HG02642 (cell line): Measurements from ENCODE around the gene AKT3.
A peak's percentile ranks its signal among the peaks of the same experiment; 100 is the strongest.

ENCODE experiments used
- ATAC-seq: cut with Tn5 transposase; IDR thresholded peaks from one replicate; pipeline ENCODE4 v1.9.1; 2021; ENCODE audit warnings: mild to moderate bottlenecking; ENCODE audit not compliant: unreplicated experiment, poor library complexity

The AKT3 gene

DNA sequence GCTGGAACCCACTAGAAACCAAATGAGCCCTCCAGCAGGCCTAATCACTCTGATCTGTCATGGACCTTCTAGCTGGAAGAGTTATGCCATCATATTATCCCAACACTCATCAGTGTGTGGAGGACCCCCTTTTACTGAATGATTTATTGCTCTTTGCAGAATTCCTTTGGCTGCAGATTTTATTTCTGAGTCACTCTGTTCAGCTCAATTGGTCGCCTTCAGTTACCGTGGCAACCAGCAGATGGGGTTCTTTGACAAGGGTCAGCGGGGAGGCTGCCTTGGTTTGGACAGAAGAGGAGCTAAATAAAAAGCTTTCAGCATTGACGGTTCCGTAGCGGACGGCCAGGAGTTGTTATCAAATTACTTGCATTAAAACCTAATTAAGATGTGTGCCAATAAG is 374.1 kb downstream of the AKT3 start:
- no peak for ATAC-seq

DNA sequence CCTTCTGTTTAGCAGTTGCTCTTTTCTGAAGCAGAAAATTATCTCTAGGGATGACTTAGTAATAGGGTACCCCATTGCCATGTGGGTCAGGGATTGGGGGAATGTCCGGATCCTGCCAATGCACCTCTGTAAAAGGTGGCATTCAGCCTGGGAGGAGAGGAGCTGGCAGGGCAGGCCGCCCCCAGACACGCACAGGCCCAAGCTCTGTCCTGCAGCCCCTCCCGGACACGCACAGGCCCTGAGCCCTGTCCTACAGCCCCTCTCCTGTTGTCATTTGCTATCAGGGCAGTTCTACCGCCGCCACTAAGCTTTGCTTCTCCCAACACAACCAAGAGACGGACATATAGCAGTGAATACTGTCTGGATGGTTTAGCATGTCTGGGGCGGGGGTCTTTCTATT is 375.1 kb downstream of the AKT3 start:
- ATAC-seq: no peak

DNA sequence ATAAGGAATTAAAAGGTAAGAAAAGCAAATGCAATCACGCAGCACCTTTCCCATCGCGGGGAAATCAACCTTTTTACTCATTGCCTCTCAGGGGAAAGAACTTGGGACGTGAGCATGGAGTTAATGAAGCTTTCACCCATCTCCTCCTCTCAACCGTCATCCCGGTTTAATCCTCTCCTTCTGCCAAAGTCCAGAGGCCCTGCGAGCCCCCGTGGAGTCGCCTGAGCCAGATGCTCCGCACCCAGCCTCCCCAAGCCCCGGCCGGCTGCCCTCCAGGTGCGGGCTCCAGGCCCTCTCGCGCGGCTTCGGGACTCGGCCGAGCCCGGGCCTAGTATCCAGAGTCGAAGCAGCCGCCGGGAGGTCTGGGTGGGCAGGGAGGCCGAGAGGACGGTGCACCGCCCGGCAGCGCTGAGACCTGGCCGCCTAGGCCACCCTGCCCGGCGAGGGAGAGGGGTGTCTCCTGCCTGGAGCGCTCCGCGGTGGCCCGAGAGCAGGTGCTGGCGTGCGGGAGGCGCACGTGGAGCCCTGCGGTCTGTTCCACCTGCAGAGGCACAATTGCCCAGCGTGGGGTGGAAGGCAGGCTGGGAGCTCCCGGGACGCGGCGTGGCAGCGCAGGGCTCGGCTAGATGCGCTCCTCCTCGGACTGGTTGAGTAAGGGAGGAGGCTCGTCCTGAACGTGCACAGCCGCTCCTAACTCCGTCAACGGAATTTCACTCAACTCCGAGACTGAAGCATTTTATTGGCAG is 375.7 kb downstream of the AKT3 start:
- no peak for ATAC-seq

DNA sequence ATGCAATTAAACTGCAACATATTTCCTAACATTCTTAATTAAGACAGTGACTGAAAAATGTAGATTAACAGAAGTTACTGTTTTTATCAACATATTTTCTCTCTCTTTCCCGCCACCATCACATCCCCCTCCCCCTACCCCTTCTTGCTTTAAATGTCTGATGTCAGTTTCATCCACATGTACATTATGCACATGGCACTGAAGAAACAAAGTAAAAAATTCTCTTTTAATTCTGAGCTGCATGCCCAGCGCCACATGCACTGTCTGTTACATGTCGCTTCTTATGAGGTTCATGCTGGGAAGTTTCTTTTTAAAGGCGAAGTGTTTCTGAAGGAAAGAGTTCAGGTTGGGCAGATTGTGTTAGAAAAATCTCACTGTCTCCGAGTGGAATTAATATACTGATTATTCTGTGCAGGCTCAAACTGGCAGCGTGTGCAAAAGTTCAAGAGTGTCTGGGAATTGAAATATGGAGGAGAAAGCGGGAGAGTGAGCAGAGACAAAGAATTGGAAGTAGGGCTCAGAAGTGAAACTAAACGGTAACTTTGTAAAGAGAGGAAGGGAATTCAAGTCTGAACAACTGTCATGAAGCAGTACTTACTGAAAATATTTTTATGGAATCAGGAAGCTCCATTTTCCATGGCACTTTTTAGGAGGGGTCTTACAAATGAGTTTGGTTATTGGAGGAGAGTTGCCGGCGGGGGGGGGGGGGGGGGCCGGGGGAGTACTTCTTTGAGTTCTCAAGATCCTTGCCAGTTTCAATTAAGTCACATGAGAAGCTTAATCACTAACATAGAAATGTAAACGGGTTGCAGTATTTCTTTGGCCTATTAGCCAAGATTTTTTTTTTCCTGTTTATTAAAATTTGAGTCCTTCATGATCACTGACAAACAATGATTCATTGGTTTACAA is 376.6 kb downstream of the AKT3 start:
- no peak for ATAC-seq

DNA sequence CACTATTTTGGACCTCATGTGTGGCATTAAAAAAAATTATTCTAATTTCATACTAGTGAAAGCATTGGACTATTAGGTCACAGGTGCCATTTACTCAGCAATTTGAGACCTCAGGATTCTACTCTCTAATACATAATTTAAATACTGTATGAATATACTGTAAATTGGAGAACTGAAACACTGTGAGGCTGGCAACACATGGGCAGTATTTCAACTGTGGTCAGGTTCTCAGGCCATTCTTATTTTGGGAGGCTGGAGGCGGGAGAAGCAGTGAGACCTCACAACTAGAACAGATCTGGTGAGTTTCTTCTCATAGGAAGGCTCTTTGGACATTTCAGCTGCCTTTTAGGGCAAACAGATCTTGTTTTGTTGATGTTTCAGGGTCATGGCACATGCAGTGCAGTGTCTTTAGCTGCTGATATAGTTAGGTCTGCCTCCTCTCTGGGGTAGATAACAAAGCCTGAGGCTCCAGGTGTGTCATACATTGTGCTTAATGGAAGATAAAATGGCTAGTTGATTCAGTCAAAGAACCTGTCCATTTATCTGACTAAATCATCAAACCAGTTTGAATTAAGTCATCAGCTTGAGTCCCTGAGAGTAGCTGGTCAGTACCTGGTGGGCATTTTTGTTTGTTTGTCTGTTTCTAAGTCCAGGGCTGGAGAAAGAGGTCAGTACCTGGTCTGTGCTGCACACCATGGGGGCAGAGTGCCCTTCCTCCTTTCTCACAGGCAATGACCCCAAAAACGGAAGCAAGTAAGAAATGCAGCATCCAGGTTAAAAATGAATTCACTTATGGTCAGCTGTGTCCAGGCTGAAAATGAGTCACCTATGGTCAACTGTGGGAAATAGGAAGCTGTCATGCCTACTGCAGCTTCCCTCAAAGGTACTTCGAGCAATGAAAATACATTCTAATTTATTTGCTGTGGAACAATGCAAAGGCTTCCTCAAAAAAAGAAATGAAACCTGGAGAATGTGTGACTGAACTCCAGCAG is 378.0 kb downstream of the AKT3 start:
- ATAC-seq: peak; percentile 82

DNA sequence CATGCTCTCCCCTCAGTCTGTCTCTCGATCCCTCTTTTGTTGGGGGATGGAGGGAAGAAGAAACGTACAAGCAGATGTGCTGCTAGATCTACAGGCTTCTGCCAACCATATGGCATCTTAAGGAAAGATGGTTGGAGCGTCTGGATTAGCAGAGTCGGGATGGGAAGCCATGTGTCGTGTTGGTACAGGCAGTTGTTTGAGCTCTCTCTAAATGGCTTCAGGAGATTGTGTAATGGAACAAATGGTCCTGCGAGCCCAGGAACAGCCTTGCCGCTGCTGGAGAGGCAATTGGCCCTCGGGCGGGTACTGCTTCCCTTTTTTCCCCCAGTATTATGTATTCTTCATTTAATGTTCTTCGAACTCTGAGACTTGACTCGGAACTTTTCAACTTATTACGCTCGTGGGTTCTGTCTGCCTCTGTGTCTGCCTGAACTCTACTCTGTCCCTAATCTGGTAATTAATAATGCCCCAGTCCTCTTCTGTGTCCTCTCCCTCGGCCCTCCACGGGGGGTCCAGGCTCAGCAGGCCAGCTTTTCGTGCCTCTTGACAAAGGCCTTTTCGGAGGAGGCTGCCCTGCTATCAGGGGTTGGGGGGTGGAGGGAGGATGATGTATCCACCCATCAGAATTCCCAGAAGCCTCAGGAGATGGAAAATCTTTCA is 378.9 kb downstream of the AKT3 start:
- ATAC-seq: no peak

DNA sequence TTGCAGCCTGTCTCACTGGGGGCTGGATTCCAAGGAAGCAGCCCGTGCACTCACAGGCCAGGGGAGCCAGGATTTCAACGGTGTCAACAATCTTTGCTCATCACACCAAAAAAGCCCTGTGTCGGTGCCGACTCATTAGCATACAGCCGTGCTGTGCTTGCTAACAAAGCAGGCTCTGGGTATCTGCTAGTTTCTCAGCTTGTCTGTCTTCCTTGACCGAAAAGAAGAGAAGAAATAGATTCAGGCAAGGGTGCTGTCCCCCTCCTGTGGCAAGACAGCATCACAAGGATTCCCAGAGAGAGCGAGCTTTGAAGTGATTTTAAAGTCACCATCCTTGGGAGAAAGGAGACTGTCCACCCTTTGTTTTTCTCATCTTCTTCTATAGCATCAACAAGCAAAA is 379.5 kb downstream of the AKT3 start:
- ATAC-seq: no peak

DNA sequence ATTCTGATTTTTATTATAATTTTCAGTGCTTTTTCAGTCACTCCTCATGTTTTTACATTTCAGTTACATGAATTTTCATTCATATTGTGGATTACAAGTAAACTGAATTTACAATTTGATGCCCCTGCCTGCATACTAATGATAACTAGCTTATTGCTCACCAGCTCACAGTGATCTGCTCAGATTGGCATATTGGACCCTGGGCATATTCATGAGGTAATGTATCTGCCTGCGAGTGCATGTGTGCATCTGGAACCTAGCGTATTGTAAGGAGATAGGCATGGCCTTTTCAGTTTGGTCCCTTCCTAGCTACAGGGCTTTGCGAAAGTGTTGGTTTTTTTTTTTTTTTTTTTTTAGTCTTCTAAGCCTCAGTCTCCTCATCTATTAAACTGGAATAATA is 380.5 kb downstream of the AKT3 start:
- ATAC-seq: no peak

DNA sequence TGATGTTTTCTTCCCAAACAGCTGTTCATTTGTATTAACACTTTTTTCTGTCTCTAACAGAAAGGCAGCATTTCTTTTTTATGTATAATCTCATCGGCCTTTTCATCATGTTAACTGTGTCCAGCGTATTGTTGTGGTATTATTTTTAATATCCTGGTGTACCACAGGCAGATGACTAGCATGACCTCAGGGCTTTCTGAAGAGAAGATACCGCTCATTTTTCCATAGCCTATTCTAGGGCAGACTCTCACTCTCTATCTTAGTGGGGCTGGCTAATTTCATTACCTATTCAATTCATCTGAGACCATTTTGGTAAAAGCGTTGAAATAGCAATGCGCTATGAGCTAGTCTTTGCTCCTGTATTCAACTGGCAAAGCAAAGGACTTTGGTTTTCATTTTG is 384.3 kb downstream of the AKT3 start:
- ATAC-seq: no peak

DNA sequence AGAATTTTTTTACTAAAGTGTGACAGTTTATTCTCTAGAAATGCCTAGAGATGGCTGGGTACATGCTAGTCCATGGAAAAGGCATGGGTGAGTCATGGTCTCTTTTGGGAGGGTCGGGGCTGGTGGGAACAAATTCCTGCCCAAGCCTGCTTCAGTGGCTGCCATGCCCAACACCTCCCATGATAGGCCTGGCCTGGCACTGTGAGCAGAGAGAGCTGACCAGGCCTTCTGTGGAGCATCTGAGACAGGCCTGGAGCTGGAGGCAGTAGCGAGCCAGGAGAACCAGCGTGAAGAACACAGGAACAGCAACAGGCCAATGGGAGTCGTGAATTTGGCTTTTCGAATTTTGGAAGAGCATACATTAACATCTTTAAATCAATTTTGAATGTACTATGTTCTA is 385.0 kb downstream of the AKT3 start:
- ATAC-seq: no peak

DNA sequence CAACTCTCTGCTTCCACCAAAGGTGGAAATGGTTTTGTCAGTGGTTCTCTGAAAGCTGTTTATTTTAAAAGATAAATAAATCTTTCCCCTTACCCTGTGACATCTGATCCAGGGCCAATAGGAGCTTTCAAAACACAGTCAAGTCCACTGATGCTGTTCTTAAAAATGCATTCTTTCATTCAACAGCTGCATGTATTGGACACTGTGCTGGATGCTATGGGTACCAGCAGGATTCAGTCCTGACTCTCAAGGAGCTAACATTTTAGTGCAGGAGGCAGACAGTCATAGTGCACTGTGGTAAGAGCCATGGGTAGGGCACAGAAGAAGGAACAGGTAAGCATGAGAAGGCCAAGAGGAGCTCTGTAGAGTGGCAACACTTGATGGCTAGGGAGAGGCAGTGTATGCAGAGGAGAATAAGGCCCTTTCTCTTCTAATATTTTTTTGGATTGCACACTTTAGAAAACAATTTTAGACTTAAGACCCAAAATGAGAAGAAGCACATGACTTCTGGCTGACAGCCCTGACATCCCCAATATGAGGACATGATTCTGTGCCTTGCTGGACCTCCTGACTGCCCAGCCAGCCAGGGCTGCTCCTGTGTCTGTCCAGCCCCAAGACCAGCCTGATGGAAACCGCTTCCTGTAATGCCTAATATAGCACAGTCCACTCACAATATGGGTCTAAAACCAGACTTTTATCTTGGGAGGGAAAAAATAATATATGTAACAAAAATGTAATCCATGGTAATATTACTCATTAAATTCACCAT is 386.9 kb downstream of the AKT3 start:
- ATAC-seq: no peak

DNA sequence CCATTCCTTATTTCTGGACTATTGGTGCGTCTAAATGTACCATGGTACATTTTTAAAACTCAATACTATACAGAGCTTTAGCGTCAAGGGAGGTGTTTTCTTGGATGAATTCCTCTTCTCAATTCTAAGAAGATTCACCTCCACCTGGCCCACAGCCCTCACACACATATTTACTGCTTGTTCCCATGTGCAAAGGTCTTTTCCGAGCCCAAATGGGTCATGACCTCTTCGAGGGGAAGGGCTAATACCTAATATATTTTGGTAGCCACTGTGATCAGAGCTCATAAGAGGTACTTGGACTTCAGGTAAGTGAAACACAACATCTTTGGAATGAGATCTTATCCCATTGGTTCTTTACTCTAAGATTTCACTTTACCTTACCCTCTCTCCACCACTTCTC is 388.3 kb downstream of the AKT3 start:
- ATAC-seq: no peak

DNA sequence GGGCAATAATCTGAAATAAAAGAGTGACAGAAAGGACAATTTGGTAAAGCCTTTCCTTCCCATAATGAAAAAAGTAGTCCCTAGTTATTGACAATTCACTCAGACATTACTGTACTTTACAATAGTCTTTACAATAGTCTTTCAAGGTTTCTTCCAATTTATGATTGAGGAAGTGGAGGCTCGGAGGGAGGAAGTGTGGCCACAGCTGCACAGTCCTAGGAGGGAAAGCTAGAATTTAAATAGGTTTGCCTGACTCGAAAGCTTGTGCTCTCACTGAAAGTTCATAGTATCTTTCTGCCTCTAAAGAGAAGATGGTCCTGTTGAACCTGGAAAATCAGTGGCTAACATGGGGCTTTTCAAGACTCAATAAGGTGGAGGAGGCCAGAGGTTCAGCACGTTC is 391.0 kb downstream of the AKT3 start:
- ATAC-seq: peak; percentile 48

DNA sequence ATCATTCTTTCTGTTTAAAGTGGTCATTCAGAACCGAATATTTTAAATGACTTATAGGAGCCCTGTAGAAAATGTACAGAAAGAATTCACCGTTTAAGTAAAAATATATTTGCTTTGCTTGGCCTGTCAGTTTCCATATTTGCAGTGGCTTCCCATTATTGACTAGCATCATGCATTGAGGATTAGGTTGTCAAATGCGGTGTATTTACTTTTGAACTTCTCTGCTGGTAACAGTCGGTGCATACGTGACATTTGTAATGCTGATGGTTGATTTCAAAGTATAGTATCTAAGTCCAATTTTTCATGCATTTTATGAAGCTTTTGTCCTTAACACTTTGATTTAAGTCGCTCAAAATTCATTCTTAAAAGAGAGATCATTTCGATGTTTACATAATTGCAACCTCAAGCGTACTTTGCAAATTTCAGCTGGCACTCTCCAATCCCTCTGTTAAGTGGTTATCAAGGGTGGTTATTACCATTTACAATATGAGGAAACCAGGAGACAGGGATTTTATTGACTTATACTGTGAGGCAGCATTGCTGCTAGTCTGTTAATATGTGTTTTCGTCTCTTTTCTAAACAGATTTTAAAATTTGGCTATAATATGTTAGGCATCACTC is 392.6 kb downstream of the AKT3 start:
- ATAC-seq: no peak

DNA sequence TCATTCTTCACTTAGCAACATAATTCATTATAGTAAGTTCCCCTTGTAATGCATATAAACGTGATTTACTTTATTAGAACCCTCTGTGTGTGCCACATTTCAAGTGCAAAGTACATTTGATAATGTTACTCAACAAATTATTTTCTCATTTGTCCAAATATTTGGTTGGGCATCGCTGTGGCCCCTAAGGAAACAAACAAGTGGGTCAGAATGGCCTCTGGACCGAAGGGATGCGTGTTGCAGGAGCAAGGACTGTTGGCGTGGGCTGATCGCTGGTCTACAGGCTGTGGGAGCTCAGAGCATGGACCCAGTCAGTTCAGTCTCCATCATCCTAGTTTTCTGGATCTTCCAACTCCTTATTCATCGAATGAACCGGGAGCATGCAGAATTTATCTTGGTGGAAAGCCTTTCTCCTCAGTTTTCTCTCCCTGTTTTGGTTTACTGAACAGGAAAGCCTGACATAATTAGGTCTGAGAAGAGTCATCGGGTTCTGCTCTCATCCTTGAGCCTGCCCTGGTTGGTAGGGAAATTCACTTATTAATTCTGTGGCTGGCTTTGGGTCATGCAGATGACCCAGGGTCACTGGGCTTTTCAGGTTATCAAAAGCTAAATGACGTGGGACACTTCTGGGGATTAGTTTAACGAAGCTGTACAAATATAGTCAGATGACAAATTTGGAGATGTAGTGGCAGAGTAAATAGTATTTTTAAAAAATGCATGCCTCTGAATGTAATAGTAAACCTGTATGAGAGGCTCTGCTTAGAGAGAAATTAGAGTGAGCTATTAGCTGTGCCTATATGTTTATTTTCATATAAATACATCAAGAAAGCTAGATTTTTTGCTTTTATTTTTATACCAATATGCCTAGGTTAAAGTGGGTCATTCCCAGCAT is 394.0 kb downstream of the AKT3 start:
- no peak for ATAC-seq

DNA sequence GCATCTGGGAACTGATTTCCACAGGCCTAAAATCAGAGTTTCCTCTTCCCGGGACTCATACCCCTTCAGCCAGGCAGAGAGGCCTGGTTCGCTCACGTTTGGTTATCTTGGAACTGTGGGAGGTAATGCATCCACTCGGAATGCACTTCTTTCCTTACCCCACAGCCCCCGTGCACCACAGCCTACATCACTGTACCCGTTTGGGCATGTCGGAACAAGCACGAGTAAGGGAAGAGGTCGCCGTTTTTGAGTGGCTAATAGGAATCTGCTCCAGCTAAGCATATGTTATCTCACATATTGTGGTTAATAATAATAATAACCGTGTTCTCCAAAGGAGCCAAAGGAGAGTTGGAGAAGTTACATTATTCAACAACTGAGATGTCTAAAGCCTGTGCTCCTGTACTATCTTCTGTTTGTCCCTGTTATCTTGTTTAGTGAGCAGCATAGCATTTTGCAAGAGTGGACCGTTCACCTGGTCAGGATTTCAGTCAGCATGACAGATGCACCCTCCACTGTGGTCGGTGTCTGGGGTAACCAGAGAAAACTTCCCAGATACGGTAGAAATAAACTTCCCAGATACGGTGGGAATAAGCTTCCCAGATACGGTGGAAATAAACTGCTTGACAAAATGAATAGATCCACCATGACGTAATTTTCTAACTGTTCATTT is 395.6 kb downstream of the AKT3 start:
- no peak for ATAC-seq

DNA sequence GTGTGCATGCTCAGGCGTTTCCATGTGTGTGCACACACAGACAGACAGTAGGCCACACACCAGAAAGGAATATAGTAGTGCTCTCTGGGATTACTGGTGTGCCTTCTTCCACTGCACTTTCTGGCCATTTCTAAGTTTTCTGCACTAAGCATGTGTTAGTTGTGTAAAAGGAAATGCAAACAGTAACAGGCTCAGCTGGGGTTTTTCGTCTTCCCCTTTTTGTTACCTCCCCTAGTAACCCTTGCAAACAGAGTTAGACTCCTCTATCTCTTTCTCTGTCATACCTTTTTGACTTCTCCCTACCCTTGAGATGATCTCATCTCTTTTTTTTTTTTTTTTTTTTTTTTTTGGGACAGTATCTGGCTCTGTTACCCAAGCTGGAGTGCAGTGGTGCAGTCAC is 398.0 kb downstream of the AKT3 start:
- ATAC-seq: no peak
